GM12865 (cell line): ENCODE measurements around the gene UBR7.
"Not testable (repeated sequence)": the region's sequence is repeated elsewhere in the genome, so short reads cannot be mapped to it uniquely, and the experiment has no call there.

Source experiments
- DNase-seq: peaks from one replicate; pipeline ENCODE4 v3.0.0; 2010; ENCODE audit warnings: low read depth
- H3K4me3 ChIP-seq: 2 replicates; pipeline ENCODE4 v1.5.1; 2011; ENCODE audit warnings: mild to moderate bottlenecking, low read depth, low read length, control low read depth
- TF ChIP-seq, protein P1 (sequence below): IDR thresholded peaks from 2 replicates; pipeline ENCODE4 v1.5.1; 2011; ENCODE audit warnings: low read length, control low read depth, low read depth, inconsistent platforms; ENCODE audit not compliant: insufficient read depth; ENCODE audit errors: missing control alignments

Gene UBR7

DNA sequence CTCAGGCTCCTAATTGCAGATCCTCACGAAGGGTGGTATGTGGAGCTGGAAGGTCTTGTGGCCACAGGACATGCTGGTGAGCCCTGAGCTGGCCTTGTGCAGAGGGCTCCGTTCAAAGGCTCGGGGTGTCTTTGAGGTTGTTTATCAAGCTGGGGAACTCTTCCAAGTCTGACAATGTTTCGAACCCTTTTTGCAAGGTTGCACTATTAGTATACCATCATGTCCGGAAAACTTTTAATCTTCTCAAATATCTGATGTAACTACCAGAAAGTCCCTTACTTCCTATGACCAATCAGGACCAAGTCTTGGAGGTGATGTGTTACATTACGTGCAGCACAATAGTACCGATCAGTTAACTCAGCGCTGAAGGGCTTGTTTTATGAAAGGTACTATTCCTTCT, 21.5 kb downstream of the UBR7 start:
- no peak overlapping the region for H3K4me3 ChIP-seq
- no peak for DNase-seq
- TF ChIP-seq, protein P1, sequence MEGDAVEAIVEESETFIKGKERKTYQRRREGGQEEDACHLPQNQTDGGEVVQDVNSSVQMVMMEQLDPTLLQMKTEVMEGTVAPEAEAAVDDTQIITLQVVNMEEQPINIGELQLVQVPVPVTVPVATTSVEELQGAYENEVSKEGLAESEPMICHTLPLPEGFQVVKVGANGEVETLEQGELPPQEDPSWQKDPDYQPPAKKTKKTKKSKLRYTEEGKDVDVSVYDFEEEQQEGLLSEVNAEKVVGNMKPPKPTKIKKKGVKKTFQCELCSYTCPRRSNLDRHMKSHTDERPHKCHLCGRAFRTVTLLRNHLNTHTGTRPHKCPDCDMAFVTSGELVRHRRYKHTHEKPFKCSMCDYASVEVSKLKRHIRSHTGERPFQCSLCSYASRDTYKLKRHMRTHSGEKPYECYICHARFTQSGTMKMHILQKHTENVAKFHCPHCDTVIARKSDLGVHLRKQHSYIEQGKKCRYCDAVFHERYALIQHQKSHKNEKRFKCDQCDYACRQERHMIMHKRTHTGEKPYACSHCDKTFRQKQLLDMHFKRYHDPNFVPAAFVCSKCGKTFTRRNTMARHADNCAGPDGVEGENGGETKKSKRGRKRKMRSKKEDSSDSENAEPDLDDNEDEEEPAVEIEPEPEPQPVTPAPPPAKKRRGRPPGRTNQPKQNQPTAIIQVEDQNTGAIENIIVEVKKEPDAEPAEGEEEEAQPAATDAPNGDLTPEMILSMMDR = no peak

DNA sequence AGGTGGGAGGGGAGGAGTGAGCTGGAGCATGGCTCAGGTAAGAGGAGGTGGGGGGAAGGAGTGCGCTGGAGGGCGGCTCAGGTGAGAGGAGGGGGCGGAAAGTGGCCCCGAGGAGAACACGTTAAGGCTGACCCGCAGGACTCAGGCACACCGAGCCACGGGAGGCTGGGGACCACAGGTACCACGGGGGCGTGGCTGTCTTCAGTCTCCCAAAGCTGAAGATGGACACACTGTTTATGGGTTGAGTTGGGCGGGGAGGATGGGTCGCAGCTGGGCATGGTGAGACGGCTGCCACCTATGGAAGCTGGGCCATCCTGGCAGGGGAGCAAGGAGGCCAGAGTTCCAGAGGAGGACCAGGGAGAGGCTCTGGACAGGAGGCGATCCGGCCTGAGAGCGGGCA, 23.5 kb downstream of the UBR7 start:
- TF ChIP-seq, protein P1 = no peak
- H3K4me3 ChIP-seq = no peak overlapping the region
- DNase-seq = no peak

- no peak for DNase-seq
- TF ChIP-seq, protein P1 = no peak
- peak overlapping the region; percentile 28 for H3K4me3 ChIP-seq
Measured at GRCh38 chr14:93231129-93231979, 24.3 kb downstream of the UBR7 start.

GRCh38 chr14:93232159-93232558, 25.1 kb downstream of the UBR7 start:
- TF ChIP-seq, protein P1 = no peak
- H3K4me3 ChIP-seq = no peak overlapping the region
- DNase-seq = no peak

GRCh38 chr14:93233078-93233477, 26.0 kb downstream of the UBR7 start:
- DNase-seq, H3K4me3 ChIP-seq: not testable (repeated sequence)

DNA sequence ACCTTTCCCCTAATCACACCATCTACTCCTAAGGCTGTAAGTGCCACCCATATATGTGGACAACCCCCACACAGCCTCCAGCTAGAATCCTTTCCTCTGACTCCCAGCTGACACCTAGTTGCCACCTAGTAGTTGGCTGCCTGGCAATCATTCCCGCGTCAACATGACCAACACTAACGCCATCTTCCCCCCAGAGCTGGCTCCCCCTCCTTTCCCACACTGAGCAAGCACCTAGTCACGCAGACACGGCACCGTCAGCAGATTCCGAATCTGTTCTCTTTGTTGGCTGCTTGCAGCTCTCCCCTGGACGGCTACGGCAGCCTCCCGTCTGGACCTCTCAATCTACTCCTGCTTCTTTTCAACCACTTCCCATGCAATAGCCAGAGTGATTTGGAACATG, 27.7 kb downstream of the UBR7 start:
- H3K4me3 ChIP-seq = no peak overlapping the region
- TF ChIP-seq, protein P1 = no peak
- DNase-seq = no peak

- H3K4me3 ChIP-seq = no peak overlapping the region
- TF ChIP-seq, protein P1 = no peak
- no peak for DNase-seq
Measured at GRCh38 chr14:93239869-93240677, 33.0 kb downstream of the UBR7 start.
